Testis (tissue), 5 donors: Measurements from ENCODE around the gene PCDHGB5. TPM values are rescaled to one million over a fixed set of nuclear protein-coding genes. Genes with fewer than 3 reads are reported as not detected.
"Not testable (repeated sequence)": the region's sequence is repeated elsewhere in the genome, so short reads cannot be mapped to it uniquely, and the experiment has no call there.

Experiments
- DNase-seq: peaks from one replicate; pipeline ENCODE4 v3.0.0-alpha.2; 2019
- H3K27ac ChIP-seq, 2 donors: fragments of 200-600 bp; sonication (generic); one replicate each; pipeline ENCODE4 v1.5.1; 2019
- H3K27me3 ChIP-seq: fragments of 200-600 bp; sonication (generic); one replicate; pipeline ENCODE4 v1.5.1; 2019
- H3K36me3 ChIP-seq: fragments of 200-600 bp; sonication (generic); one replicate; pipeline ENCODE4 v1.5.1; 2017; ENCODE audit warnings: low read depth; ENCODE audit errors: missing control alignments
- H3K4me1 ChIP-seq: fragments of 200-600 bp; sonication (generic); one replicate; pipeline ENCODE4 v1.5.1; 2019
- H3K4me3 ChIP-seq, 2 donors: fragments of 200-600 bp; sonication (generic); one replicate each; pipeline ENCODE4 v1.5.1; 2017 to 2019
- H3K9me3 ChIP-seq: fragments of 200-600 bp; sonication (generic); one replicate; pipeline ENCODE4 v1.5.1; 2017
- POLR2A ChIP-seq: fragments of 450-650 bp; IDR thresholded peaks from one replicate; pipeline ENCODE4 v1.6.1; 2017; ENCODE audit warnings: antibody characterized with exemption, mild to moderate bottlenecking, moderate library complexity
- WGBS, 2 donors: methylation state at CpG; one replicate each; pipeline ENCODE4 v1.1.5; 2018; 5-methylcytosine and 5-hydroxymethylcytosine counted together
- intact Hi-C: fragments of 100-400 bp; cut with DNase I; formaldehyde crosslinking; loops from one replicate; pipeline ENCODE4 v1.15.1; 2023; ENCODE audit warnings: low total_unique reads
- long read RNA-seq, 2 donors: transcript quantifications; one replicate each; lab custom pipeline, GENCODE V29; 2026
- polyA plus RNA-seq: library from polyadenylated mRNA; stranded (reverse); fragments of 350-450 nt; fragmentation: Illumina TruSeq; extraction: RNeasy Lipid Tissue Mini Kit (QIAGEN cat#74804); gene quantifications from one replicate; pipeline ENCODE4 v1.2.3, GENCODE V29; 2014; ENCODE audit warnings: low read depth, low replicate concordance; ENCODE audit not compliant: insufficient read depth
- total RNA-seq, 2 donors: library from RNA; depleted of rRNA; stranded (reverse); fragments of >200 nt; gene quantifications; one replicate each; pipeline ENCODE4 v1.2.3, GENCODE V29; 2016
- TF ChIP-seq, protein P1 (sequence below), 3 experiments: fragments of 450-650 bp in 2 of 3; fragments of 200-600 bp in 1 of 3; sonication (generic) in 1 of 3; IDR thresholded peaks; one replicate each; pipeline ENCODE4 v1.5.1; 2016 to 2019; ENCODE audit warnings: antibody characterized with exemption in 3 of 3, mild to moderate bottlenecking in 2 of 3, moderate library complexity in 1 of 3

PCDHGB5 gene
- total RNA-seq: 10 to 100 TPM; 28.3 to 36.4 TPM
- polyA plus RNA-seq: 4.5 TPM
- long read RNA-seq, donor 1, full-length matches to known transcripts: 5 of 5 reads
- long read RNA-seq, donor 1, partial matches to known transcripts: 0 of 5 reads
- long read RNA-seq, donor 1, other reads (novel, unspliced or antisense): 0 of 5 reads
- long read RNA-seq, donor 2, full-length matches to known transcripts: 4 of 4 reads
- long read RNA-seq, donor 2, partial matches to known transcripts: 0 of 4 reads
- long read RNA-seq, donor 2, other reads (novel, unspliced or antisense): 0 of 4 reads

GRCh38 chr5:141397756-141398551 is at the start of gene PCDHGB5:
Gene PCDHGB5 (plus strand): TSS chr5:141397947. CDS start chr5:141398128, 181 bp downstream.
- H3K27ac ChIP-seq, H3K9me3 ChIP-seq, H3K4me1 ChIP-seq, H3K27me3 ChIP-seq, intact Hi-C loops, H3K36me3 ChIP-seq: not testable (repeated sequence)
- DNase-seq: peak; percentile 78
- WGBS, 2 donors: 4 to 5% methylated on average over 21 to 28 of the region's 43 CpGs
- TF ChIP-seq, protein P1, sequence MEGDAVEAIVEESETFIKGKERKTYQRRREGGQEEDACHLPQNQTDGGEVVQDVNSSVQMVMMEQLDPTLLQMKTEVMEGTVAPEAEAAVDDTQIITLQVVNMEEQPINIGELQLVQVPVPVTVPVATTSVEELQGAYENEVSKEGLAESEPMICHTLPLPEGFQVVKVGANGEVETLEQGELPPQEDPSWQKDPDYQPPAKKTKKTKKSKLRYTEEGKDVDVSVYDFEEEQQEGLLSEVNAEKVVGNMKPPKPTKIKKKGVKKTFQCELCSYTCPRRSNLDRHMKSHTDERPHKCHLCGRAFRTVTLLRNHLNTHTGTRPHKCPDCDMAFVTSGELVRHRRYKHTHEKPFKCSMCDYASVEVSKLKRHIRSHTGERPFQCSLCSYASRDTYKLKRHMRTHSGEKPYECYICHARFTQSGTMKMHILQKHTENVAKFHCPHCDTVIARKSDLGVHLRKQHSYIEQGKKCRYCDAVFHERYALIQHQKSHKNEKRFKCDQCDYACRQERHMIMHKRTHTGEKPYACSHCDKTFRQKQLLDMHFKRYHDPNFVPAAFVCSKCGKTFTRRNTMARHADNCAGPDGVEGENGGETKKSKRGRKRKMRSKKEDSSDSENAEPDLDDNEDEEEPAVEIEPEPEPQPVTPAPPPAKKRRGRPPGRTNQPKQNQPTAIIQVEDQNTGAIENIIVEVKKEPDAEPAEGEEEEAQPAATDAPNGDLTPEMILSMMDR (IDR thresholded peaks at IDR 0.05): peak; percentile 55 to 67 (median 59)
- H3K4me3 ChIP-seq: peak within 1 kb of the TSS in 1 of 2 donors; percentile 33

GRCh38 chr5:141349917-141350619 is 47.7 kb upstream of the PCDHGB5 start, which contains the start of gene PCDHGB1:
Gene PCDHGB1 (plus strand): TSS chr5:141350099. CDS start chr5:141350261, 162 bp downstream.
- WGBS, 2 donors: 17 to 21% methylated on average over 29 of the region's 29 CpGs
- Histone ChIP-seq H3K4me3 (peak within 1 kb of the TSS in 1 of 2 donors; percentile 41), H3K36me3 (no peaks in the 10 kb centered on the region), H3K9me3 (no peaks in the 10 kb centered on the region), H3K27me3 (no peaks in the 10 kb centered on the region), H3K4me1 (no peaks in the 10 kb centered on the region), H3K27ac (no peak within 1 kb of the TSS)
- TF ChIP-seq, protein P1 (IDR thresholded peaks at IDR 0.05): peak in 2 of 3 experiments; percentile 13 to 39
- no peak for TF ChIP-seq POLR2A
- peak; percentile 70 for DNase-seq
- intact Hi-C loops: no loop called here

GRCh38 chr5:141351591-141351990 is 46.2 kb upstream of the PCDHGB5 start:
- TF ChIP-seq, protein P1 (IDR thresholded peaks at IDR 0.05): no peak
- no peak for TF ChIP-seq POLR2A
- intact Hi-C loops: no loop called here
- H3K27ac ChIP-seq: no peak overlapping the region
- no peaks in the 10 kb centered on the region for H3K27me3 ChIP-seq
- 29% methylated on average over 6 to 28 of the region's 36 CpGs for WGBS, 2 donors
- no peaks in the 10 kb centered on the region for H3K4me1 ChIP-seq
- no peaks in the 10 kb centered on the region for H3K9me3 ChIP-seq
- no peaks in the 10 kb centered on the region for H3K36me3 ChIP-seq
- H3K4me3 ChIP-seq: no peak overlapping the region
- no peak for DNase-seq

DNA sequence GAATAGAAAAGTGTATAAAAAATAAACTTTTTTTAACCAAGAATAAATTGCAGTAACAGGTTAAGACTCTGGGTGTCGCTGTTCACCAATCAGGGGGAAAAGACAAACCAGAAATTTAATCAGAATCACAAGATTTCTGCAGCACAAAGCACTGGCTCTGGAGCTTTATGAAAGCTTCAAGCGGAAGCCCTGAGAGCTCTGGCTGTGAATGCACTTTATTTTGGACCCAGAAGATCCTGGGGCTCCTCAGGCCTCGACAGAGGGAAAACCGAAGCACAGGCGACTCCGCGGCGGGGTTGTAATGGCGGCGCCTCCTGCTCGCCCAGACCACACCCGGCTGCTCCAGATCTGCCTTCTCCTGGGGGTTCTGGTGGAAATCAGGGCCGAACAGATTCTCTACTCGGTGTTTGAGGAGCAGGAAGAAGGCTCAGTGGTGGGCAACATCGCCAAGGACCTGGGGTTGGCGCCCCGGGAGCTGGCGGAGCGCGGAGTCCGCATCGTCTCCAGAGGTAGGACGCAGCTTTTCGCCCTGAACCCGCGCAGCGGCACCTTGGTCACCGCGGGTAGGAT is 42.8 kb upstream of the PCDHGB5 start, which contains the start of gene PCDHGA4:
PCDHGA4 (plus strand) TSS at position 122 of the 570 bp plus-strand sequence; CDS start at position 209, 87 bp downstream.
- H3K4me3 ChIP-seq: peak within 1 kb of the TSS in 1 of 2 donors; percentile 36
- no peaks in the 10 kb centered on the region for H3K27me3 ChIP-seq
- intact Hi-C loops: no loop called here
- H3K27ac ChIP-seq: no peak within 1 kb of the TSS
- no peaks in the 10 kb centered on the region for H3K4me1 ChIP-seq
- WGBS, 2 donors: 11% methylated on average over 25 to 29 of the region's 29 CpGs
- TF ChIP-seq, protein P1 (IDR thresholded peaks at IDR 0.05): peak in 2 of 3 experiments; percentile 38 to 51
- no peak for TF ChIP-seq POLR2A
- no peak for DNase-seq
- H3K9me3 ChIP-seq: no peaks in the 10 kb centered on the region
- H3K36me3 ChIP-seq: no peaks in the 10 kb centered on the region
